GM21737 (cell line): Measurements from ENCODE around the gene EXOC7.

ENCODE experiments used
- ATAC-seq: cut with Tn5 transposase; IDR thresholded peaks from one replicate; pipeline ENCODE4 v1.9.1; 2021; ENCODE audit warnings: mild to moderate bottlenecking, moderate library complexity; ENCODE audit not compliant: unreplicated experiment

EXOC7 gene

GRCh38 chr17:76138234-76138895, 34.8 kb upstream of the EXOC7 start:
- ATAC-seq, result no peak

- no peak for ATAC-seq
These were observed 34.0 kb upstream of the EXOC7 start for GRCh38 chr17:76137351-76138233.

GRCh38 chr17:76137001-76137350, 33.4 kb upstream of the EXOC7 start:
- no peak for ATAC-seq

GRCh38 chr17:76136276-76137000, 32.9 kb upstream of the EXOC7 start:
- ATAC-seq, result no peak

GRCh38 chr17:76135810-76136188, 32.2 kb upstream of the EXOC7 start:
- no peak for ATAC-seq

- no peak for ATAC-seq
These were observed 31.6 kb upstream of the EXOC7 start for GRCh38 chr17:76134911-76135809.

- no peak for ATAC-seq
These were observed 29.2 kb upstream of the EXOC7 start for GRCh38 chr17:76132574-76133338.

GRCh38 chr17:76131692-76132573, 28.3 kb upstream of the EXOC7 start:
- ATAC-seq, result no peak

GRCh38 chr17:76131051-76131691, 27.6 kb upstream of the EXOC7 start:
- no peak for ATAC-seq

- ATAC-seq, result no peak
These were observed 26.9 kb upstream of the EXOC7 start for GRCh38 chr17:76130473-76130872.

GRCh38 chr17:76125922-76126321, 22.3 kb upstream of the EXOC7 start:
- ATAC-seq, result no peak

- ATAC-seq, result no peak
These were observed 21.7 kb upstream of the EXOC7 start for GRCh38 chr17:76125391-76125675.

GRCh38 chr17:76124582-76125390, 21.2 kb upstream of the EXOC7 start:
- no peak for ATAC-seq

- ATAC-seq, result no peak
These were observed 20.4 kb upstream of the EXOC7 start for GRCh38 chr17:76123749-76124581.

GRCh38 chr17:76123191-76123499, 19.6 kb upstream of the EXOC7 start:
- ATAC-seq, result no peak

- ATAC-seq, result no peak
These were observed 19.0 kb upstream of the EXOC7 start for GRCh38 chr17:76122431-76123190.
